ENCODE data around the gene FOXP1. TPM values are rescaled to one million over a fixed set of nuclear protein-coding genes. Genes with fewer than 3 reads are reported as not detected.

Gene FOXP1
- total RNA-seq, 1 donor, result 195 TPM

- Histone ChIP-seq H4K20me1 (ENCODE audit: insufficient read depth, low read length) (no peaks in the 10 kb centered on the region), H3K79me2 (ENCODE audit: insufficient read depth, low read length) (peaks cover 59% of the 10 kb centered on the region), H3K36me3 (ENCODE audit: insufficient read depth, low read length) (no peaks in the 10 kb centered on the region), H2AFZ (ENCODE audit: low read length) (no peak overlapping the region), H3K4me3 (ENCODE audit: insufficient read depth, low read length) (no peak overlapping the region), H3K27ac (ENCODE audit: low read depth, low read length) (peak overlapping the region; percentile 17), H3K27me3 (ENCODE audit: insufficient read depth, low read length) (no peaks in the 10 kb centered on the region), H3K4me1 (ENCODE audit: insufficient read depth, low read length) (peaks cover 44% of the 10 kb centered on the region), H3K4me2 (ENCODE audit: insufficient read depth, low read length) (no peak overlapping the region), H3K9me3 (ENCODE audit: low read depth, low read length) (no peaks in the 10 kb centered on the region)
- DNase-seq (ENCODE audit: insufficient read length, low spot score, missing footprints), result no peak
- TF ChIP-seq, protein P1, sequence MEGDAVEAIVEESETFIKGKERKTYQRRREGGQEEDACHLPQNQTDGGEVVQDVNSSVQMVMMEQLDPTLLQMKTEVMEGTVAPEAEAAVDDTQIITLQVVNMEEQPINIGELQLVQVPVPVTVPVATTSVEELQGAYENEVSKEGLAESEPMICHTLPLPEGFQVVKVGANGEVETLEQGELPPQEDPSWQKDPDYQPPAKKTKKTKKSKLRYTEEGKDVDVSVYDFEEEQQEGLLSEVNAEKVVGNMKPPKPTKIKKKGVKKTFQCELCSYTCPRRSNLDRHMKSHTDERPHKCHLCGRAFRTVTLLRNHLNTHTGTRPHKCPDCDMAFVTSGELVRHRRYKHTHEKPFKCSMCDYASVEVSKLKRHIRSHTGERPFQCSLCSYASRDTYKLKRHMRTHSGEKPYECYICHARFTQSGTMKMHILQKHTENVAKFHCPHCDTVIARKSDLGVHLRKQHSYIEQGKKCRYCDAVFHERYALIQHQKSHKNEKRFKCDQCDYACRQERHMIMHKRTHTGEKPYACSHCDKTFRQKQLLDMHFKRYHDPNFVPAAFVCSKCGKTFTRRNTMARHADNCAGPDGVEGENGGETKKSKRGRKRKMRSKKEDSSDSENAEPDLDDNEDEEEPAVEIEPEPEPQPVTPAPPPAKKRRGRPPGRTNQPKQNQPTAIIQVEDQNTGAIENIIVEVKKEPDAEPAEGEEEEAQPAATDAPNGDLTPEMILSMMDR (IDR thresholded peaks at IDR 0.05; ENCODE audit: extremely low read depth, low read depth, low read length), result no peak
Observed at GRCh38 chr3:71505767-71506350, 77.7 kb downstream of the FOXP1 start.

DNA sequence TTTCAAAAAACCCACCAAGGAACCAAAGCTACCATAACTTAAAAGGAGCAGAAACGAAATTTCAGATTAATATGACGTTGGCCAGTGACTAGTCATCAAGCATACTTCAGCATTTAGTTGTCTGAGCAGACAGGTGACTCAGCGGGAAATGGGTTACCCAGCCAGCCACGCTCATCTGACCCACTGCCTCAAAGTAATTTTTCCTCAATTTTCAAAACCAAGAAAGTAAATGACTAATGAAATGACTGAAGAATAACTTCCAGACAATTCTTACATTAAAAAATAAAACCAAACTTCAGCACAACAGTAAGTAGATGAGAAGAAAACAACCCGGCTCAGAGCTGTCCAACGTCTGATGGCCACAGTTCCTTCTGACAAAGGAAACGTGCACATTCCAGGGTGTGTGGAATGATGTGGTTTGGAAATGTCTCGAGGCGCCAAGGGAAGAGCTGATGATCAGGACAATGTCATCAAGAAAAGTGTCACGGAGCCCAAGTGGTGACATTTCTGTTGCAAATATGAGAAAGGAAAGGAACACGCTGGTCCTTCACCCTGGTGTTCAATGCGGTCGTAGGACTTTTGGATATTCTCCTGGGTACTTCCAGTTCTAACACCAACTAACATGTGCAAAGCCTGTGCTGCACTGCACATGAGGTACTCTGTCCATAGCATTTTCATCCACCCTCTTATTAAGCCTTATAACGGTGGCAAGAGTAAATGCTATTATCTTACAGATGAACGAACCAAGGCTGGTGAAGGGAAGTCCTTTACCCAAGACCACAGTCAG, 79.1 kb downstream of the FOXP1 start:
- Histone ChIP-seq H2AFZ (ENCODE audit: low read length) (peak overlapping the region; percentile 42), H3K79me2 (ENCODE audit: insufficient read depth, low read length) (peaks cover 70% of the 10 kb centered on the region), H3K36me3 (ENCODE audit: insufficient read depth, low read length) (peaks cover 3% of the 10 kb centered on the region), H3K27me3 (ENCODE audit: insufficient read depth, low read length) (no peaks in the 10 kb centered on the region), H3K4me2 (ENCODE audit: insufficient read depth, low read length) (peak overlapping the region; percentile 90), H3K9me3 (ENCODE audit: low read depth, low read length) (no peaks in the 10 kb centered on the region), H3K4me3 (ENCODE audit: insufficient read depth, low read length) (peak overlapping the region; percentile 62), H3K4me1 (ENCODE audit: insufficient read depth, low read length) (peaks cover 32% of the 10 kb centered on the region), H4K20me1 (ENCODE audit: insufficient read depth, low read length) (no peaks in the 10 kb centered on the region), H3K27ac (ENCODE audit: low read depth, low read length) (peak overlapping the region; percentile 90)
- peak; percentile 86 for DNase-seq (ENCODE audit: insufficient read length, low spot score, missing footprints)
- TF ChIP-seq, protein P1 (IDR thresholded peaks at IDR 0.05; ENCODE audit: extremely low read depth, low read depth, low read length), result no peak

- Histone ChIP-seq H3K4me3 (ENCODE audit: insufficient read depth, low read length) (peak overlapping the region; percentile 62), H3K27ac (ENCODE audit: low read depth, low read length) (peak overlapping the region; percentile 90), H4K20me1 (ENCODE audit: insufficient read depth, low read length) (no peaks in the 10 kb centered on the region), H3K79me2 (ENCODE audit: insufficient read depth, low read length) (peaks cover 71% of the 10 kb centered on the region), H2AFZ (ENCODE audit: low read length) (peak overlapping the region; percentile 42), H3K9me3 (ENCODE audit: low read depth, low read length) (no peaks in the 10 kb centered on the region), H3K4me2 (ENCODE audit: insufficient read depth, low read length) (peak overlapping the region; percentile 90), H3K4me1 (ENCODE audit: insufficient read depth, low read length) (peaks cover 28% of the 10 kb centered on the region), H3K36me3 (ENCODE audit: insufficient read depth, low read length) (peaks cover 3% of the 10 kb centered on the region), H3K27me3 (ENCODE audit: insufficient read depth, low read length) (no peaks in the 10 kb centered on the region)
- TF ChIP-seq, protein P1 (IDR thresholded peaks at IDR 0.05; ENCODE audit: extremely low read depth, low read depth, low read length), result no peak
- no peak for DNase-seq (ENCODE audit: insufficient read length, low spot score, missing footprints)
Observed at GRCh38 chr3:71503525-71504249, 79.8 kb downstream of the FOXP1 start.
